ENCODE data around the gene SFT2D1.

The SFT2D1 gene

DNA sequence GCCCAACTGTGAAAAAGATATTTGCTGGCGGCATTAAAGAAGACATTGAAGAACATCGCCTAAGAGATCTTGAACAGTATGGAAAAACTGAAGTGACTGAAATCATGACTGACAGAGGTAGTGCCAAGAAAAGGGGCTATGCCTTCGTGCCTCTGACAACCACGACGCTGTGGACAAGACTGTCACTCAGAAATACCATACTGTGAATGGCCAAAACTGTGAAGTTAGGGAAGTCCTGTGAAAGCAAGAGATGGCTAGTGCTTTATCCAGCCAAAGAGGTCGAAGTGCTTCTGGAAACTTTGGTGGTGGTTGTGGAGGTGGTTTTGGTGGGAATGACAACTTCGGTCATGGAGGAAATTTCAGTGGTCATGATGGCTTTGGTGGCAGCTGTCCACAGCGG is 7.5 kb downstream of the SFT2D1 start:
- no peak for DNase-seq (ENCODE audit: low read depth in 2 of 3, low spot score in 2 of 3)

- DNase-seq (ENCODE audit: low read depth in 2 of 3, low spot score in 2 of 3) = no peak
Observed at GRCh38 chr6:166333172-166333995, 9.0 kb downstream of the SFT2D1 start.

GRCh38 chr6:166331503-166332415 is 10.6 kb downstream of the SFT2D1 start:
- no peak for DNase-seq (ENCODE audit: low read depth in 2 of 3, low spot score in 2 of 3)

GRCh38 chr6:166330612-166331011 is 11.7 kb downstream of the SFT2D1 start:
- no peak for DNase-seq (ENCODE audit: low read depth in 2 of 3, low spot score in 2 of 3)

- no peak for DNase-seq (ENCODE audit: low read depth in 2 of 3, low spot score in 2 of 3)
Observed at GRCh38 chr6:166325383-166326042, 16.8 kb downstream of the SFT2D1 start.

DNA sequence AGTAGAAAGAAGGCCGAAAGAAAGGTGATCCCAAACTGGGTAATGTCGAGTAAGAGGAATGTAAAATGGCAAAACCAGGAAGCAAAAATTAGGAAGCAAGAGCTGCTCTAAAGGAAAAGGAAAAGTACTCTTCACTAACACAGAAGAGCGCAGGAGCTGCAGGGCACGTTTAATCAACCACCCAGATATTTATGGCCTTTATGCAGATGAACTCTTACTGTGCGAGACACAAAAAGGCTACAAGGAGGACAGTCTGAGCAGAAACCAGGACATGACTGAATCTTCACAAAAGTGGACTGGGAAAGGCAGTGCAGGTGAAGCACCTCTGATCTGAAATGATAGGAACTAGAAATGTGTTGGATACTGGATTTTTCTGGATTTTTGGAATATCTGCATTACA is 18.9 kb downstream of the SFT2D1 start:
- DNase-seq (ENCODE audit: low read depth in 2 of 3, low spot score in 2 of 3) = no peak

GRCh38 chr6:166318649-166319600 is 23.4 kb downstream of the SFT2D1 start:
- no peak for DNase-seq (ENCODE audit: low read depth in 2 of 3, low spot score in 2 of 3)

- no peak for DNase-seq (ENCODE audit: low read depth in 2 of 3, low spot score in 2 of 3)
Observed at GRCh38 chr6:166318227-166318626, 24.1 kb downstream of the SFT2D1 start.

DNA sequence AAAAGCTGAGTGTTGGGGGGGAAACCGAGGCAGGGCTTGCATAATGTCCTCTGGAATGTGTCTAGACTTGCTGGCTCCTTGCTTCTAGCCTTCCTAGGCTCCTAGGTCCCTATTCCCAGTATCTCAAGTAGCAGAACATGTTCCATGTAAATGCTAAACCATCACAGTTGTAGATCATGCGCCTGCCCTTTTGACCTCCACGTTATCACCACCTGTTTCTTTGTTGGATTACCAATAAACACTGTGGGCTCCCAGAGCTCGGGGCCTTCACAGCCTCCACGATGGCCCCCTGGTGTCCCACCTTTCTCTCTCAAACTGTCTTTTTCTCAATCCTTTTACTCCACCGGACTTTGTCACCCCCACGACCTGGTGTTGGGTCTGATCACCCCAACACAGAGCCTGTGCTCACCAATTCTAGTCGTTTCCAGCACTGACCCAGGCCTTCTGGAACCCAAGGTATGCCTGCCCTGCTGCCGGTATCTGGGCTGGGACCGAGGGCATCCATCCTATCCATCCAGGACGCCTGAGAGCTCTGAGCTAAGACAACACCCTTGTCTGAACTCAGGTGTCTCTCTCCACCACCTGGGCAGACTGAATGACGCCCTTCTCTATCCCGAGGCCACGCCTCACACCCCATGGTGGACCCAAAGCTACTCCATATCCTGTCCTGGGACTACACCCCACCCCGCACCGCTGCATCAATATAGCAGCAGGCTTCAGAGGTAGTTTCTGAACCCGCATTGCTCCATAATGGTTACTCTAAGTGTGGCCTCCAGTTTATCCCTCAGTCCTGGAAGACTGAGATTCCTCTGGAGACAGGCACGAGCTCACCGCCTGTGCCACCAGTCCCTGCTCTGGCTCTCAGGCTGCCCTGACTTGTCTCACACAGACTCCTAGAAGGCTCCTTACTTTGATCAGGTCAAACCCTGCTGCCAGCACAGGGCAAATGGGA is 24.8 kb downstream of the SFT2D1 start:
- no peak for DNase-seq (ENCODE audit: low read depth in 2 of 3, low spot score in 2 of 3)

DNA sequence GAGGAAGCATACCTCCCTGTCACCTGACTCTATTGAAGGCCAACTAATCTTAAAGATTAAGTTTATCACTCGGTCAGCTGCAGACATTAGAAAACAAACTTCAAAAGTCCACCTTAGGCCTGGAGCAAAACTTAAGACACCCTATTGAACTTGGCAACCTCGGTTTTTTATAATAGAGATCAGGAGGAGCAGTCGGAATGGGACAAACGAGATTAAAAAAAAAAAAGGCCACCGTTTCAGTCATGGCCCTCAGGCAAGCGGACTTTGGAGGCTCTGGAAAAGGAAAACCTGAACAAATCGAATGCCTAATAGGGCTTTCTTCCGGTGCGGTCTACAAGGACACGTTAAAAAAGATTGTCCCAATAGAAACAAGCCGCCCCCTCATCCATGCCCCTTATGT is 26.9 kb downstream of the SFT2D1 start:
- no peak for DNase-seq (ENCODE audit: low read depth in 2 of 3, low spot score in 2 of 3)

DNA sequence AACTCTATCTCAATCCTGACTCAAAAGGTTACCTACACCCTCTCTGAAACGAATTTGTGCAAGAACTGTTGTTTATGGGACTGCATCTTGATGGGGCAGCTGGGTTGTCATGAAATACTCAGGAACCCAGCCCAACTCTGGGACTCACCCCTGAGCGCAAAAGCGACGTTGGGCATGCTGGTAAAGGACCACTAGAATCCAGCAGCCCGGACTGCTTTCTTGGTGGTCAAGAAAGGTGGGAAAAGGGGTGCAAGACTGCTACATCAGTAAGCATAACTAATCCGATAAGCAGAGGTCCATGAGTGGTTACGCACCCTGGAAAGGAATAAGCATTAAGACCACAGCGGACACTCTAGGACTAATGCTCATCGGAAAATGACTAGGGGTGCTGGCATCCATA is 27.9 kb downstream of the SFT2D1 start:
- no peak for DNase-seq (ENCODE audit: low read depth in 2 of 3, low spot score in 2 of 3)

GRCh38 chr6:166313255-166314070 is 28.9 kb downstream of the SFT2D1 start:
- DNase-seq (ENCODE audit: low read depth in 2 of 3, low spot score in 2 of 3) = no peak

- no peak for DNase-seq (ENCODE audit: low read depth in 2 of 3, low spot score in 2 of 3)
Observed at GRCh38 chr6:166312832-166313231, 29.5 kb downstream of the SFT2D1 start.

DNA sequence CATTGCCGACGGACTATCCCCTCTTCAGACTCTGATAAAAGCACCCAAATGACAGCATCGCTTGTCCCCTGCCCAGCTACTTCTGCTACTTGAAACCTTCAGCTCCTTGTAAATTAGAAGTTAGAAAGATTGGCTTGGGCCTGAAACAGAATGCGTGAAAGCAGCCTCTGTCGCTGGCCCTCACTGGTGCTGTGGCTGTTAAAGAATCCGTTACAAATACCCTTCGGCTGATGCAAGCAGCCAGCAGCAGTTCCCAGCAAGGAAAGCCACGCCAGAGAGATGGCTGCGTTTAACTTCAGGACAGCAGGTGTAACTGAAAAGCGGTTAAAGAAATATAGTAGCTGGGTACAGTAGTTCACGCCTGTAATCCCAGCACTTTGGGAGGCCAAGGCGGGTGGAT is 31.7 kb downstream of the SFT2D1 start:
- DNase-seq (ENCODE audit: low read depth in 2 of 3, low spot score in 2 of 3) = no peak

DNA sequence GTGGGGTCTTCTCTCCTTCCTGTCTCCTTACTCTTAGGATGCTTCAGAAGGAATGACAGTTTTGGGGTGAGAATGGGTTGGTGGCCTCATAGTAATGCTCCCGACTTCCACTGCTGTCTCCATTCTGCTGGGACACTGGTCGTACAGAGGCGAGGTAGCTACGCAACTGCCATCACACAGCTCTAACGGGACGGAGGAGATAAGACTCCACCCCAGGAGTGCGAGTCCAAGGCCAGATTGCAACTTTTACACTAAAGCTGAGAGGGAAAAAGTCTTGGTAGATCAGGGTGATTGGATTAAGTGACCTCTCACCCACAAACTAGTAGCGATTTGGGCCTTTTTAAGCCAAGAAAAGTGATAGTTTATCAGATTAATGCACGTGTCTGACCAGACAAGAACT is 32.4 kb downstream of the SFT2D1 start:
- DNase-seq (ENCODE audit: low read depth in 2 of 3, low spot score in 2 of 3) = no peak

GRCh38 chr6:166308769-166309589 is 33.4 kb downstream of the SFT2D1 start:
- DNase-seq (ENCODE audit: low read depth in 2 of 3, low spot score in 2 of 3) = no peak

- DNase-seq (ENCODE audit: low read depth in 2 of 3, low spot score in 2 of 3) = no peak
Observed at GRCh38 chr6:166308033-166308768, 34.1 kb downstream of the SFT2D1 start, which contains the start of gene PRR18. Gene PRR18, minus strand, starts transcription at chr6:166308392. Its CDS starts 250 bp downstream, at chr6:166308142.

Measured in activated CD8-positive, alpha-beta memory T cell treated with anti-CD3 and anti-CD28 coated beads for 48 hours (primary cell).